Natural killer cell (primary cell): ENCODE measurements around the gene KCTD18. TPM values are rescaled to one million over a fixed set of nuclear protein-coding genes. Genes with fewer than 3 reads are reported as not detected.

Source experiments
- ATAC-seq, 3 donors: fragments of 150-1000 bp in 2 of 3; fragments of 200-7000 bp in 1 of 3; cut with Tn5 transposase; 1 replicate in 1 of 3; 2 replicates in 2 of 3; pipeline ENCODE4 v1.10.0; 2021; ENCODE audit warnings: mild to moderate bottlenecking in 2 of 3, moderate library complexity in 2 of 3
- DNase-seq, 2 donors: peaks; one replicate each; pipeline versions ENCODE4 v3.0.0 to v3.0.0-alpha.2; 2013 to 2021; ENCODE audit warnings: mixed read lengths in 1 of 2
- H3K27ac ChIP-seq: one replicate; pipeline ENCODE4 v1.5.1; 2013; ENCODE audit warnings: mild to moderate bottlenecking, low read length
- H3K27me3 ChIP-seq: one replicate; pipeline ENCODE4 v1.6.1; 2013; ENCODE audit warnings: low read length; ENCODE audit not compliant: control insufficient read depth, insufficient read depth
- H3K36me3 ChIP-seq: one replicate; pipeline ENCODE4 v1.6.1; 2013; ENCODE audit warnings: low read length; ENCODE audit not compliant: control insufficient read depth, insufficient read depth
- H3K4me1 ChIP-seq: one replicate; pipeline ENCODE4 v1.6.1; 2013; ENCODE audit warnings: low read length; ENCODE audit not compliant: control insufficient read depth, insufficient read depth
- H3K4me3 ChIP-seq: one replicate; pipeline ENCODE4 v1.5.1; 2013; ENCODE audit warnings: low read length
- H3K9me3 ChIP-seq: one replicate; pipeline ENCODE4 v1.6.1; 2013; ENCODE audit warnings: low read length; ENCODE audit not compliant: control insufficient read depth, insufficient read depth
- H3K27ac Mint-ChIP-seq, 2 donors: one replicate each; pipeline ENCODE4 v1.8.0; 2022; ENCODE audit warnings: mild to moderate bottlenecking in 2 of 2, mixed read lengths in 2 of 2, moderate library complexity in 1 of 2
- H3K27me3 Mint-ChIP-seq, 2 donors: one replicate each; pipeline ENCODE4 v1.8.0; 2022; ENCODE audit warnings: low read depth in 2 of 2, mixed read lengths in 2 of 2
- H3K36me3 Mint-ChIP-seq: one replicate; pipeline ENCODE4 v1.8.0; 2022; ENCODE audit warnings: mixed read lengths
- H3K4me1 Mint-ChIP-seq, 2 donors: one replicate each; pipeline ENCODE4 v1.8.0; 2022; ENCODE audit warnings: mixed read lengths in 2 of 2
- H3K4me3 Mint-ChIP-seq: one replicate; pipeline ENCODE4 v1.8.0; 2022; ENCODE audit warnings: mild to moderate bottlenecking, moderate library complexity, mixed read lengths
- H3K9me3 Mint-ChIP-seq, 2 donors: one replicate each; pipeline ENCODE4 v1.8.0; 2022; ENCODE audit warnings: mixed read lengths in 2 of 2
- CTCF ChIP-seq: fragments of 200-600 bp; IDR thresholded peaks from one replicate; pipeline ENCODE4 v1.8.0; 2022; ENCODE audit warnings: antibody characterized with exemption
- WGBS: methylation state at CpG from one replicate; pipeline ENCODE4 v1.1.7; 2013; ENCODE audit warnings: missing lambda C conversion rate; ENCODE audit not compliant: insufficient coverage; 5-methylcytosine and 5-hydroxymethylcytosine counted together
- intact Hi-C: fragments of 100-400 bp; cut with micrococcal nuclease; formaldehyde crosslinking; loops from one replicate; pipeline ENCODE4 v1.14.2; 2022
- total RNA-seq, 4 donors: library from RNA; stranded (reverse); fragments of 120-200 nt in 1 of 4; gene quantifications; one replicate each; pipeline versions ENCODE4 v1.2.3 to v1.2.4, GENCODE V29; 2013 to 2022

The KCTD18 gene
- total RNA-seq, 3 donors from 2014 or later (not counting 1 experiment from before 2014, with no cell fraction given) = 16.1 to 21.3 (median 20.9) TPM

GRCh38 chr2:200498402-200499162, 11.3 kb downstream of the KCTD18 start:
- peaks cover 22% of the 10 kb centered on the region for H3K36me3 Mint-ChIP-seq
- no peak overlapping the region for H3K27ac Mint-ChIP-seq
- peaks cover 5 to 6% of the 10 kb centered on the region in 2 donors for H3K4me1 Mint-ChIP-seq
- no peak for DNase-seq
- no peaks in the 10 kb centered on the region for H3K9me3 ChIP-seq
- no peaks in the 10 kb centered on the region for H3K27me3 Mint-ChIP-seq
- intact Hi-C loops = no loop called here
- no peak overlapping the region for H3K4me3 ChIP-seq
- WGBS = 96% methylated on average over 1 of the region's 2 CpGs
- peaks cover 0 to 2% of the 10 kb centered on the region in 2 donors for H3K9me3 Mint-ChIP-seq
- no peak overlapping the region for H3K4me3 Mint-ChIP-seq
- H3K36me3 ChIP-seq = peaks cover 39% of the 10 kb centered on the region
- H3K27ac ChIP-seq = no peak overlapping the region
- H3K4me1 ChIP-seq = no peaks in the 10 kb centered on the region
- no peak for ATAC-seq
- H3K27me3 ChIP-seq = no peaks in the 10 kb centered on the region
- no peak for TF ChIP-seq CTCF

- peaks cover 5 to 6% of the 10 kb centered on the region in 2 donors for H3K4me1 Mint-ChIP-seq
- intact Hi-C loops = no loop called here
- WGBS = 93% methylated on average over 1 of the region's 1 CpG
- peaks cover 29% of the 10 kb centered on the region for H3K36me3 Mint-ChIP-seq
- Histone ChIP-seq H3K9me3 (no peaks in the 10 kb centered on the region), H3K27me3 (no peaks in the 10 kb centered on the region), H3K36me3 (peaks cover 53% of the 10 kb centered on the region), H3K4me3 (no peak overlapping the region), H3K27ac (no peak overlapping the region), H3K4me1 (no peaks in the 10 kb centered on the region)
- no peaks in the 10 kb centered on the region for H3K9me3 Mint-ChIP-seq
- H3K27me3 Mint-ChIP-seq = no peaks in the 10 kb centered on the region
- no peak for ATAC-seq
- no peak overlapping the region for H3K27ac Mint-ChIP-seq
- no peak for DNase-seq
- TF ChIP-seq CTCF = no peak
- no peak overlapping the region for H3K4me3 Mint-ChIP-seq
Observed at GRCh38 chr2:200496696-200497095, 13.2 kb downstream of the KCTD18 start.

GRCh38 chr2:200494048-200494447, 15.8 kb downstream of the KCTD18 start:
- Histone ChIP-seq H3K27me3 (no peaks in the 10 kb centered on the region), H3K9me3 (no peaks in the 10 kb centered on the region), H3K27ac (no peak overlapping the region), H3K4me1 (no peaks in the 10 kb centered on the region), H3K4me3 (no peak overlapping the region), H3K36me3 (peaks cover 65% of the 10 kb centered on the region)
- Mint-ChIP-seq H3K4me1 (peaks cover under 1 to 1% of the 10 kb centered on the region in 2 donors), H3K4me3 (no peak overlapping the region), H3K9me3 (no peaks in the 10 kb centered on the region), H3K36me3 (peaks cover 39% of the 10 kb centered on the region), H3K27ac (no peak overlapping the region), H3K27me3 (no peaks in the 10 kb centered on the region)
- no peak for ATAC-seq
- TF ChIP-seq CTCF = no peak
- 88% methylated on average over 1 of the region's 2 CpGs for WGBS
- intact Hi-C loops = no loop called here
- DNase-seq = no peak

GRCh38 chr2:200492656-200493055, 17.2 kb downstream of the KCTD18 start:
- H3K36me3 ChIP-seq = peaks cover 61% of the 10 kb centered on the region
- no peaks in the 10 kb centered on the region for H3K27me3 Mint-ChIP-seq
- no peak for TF ChIP-seq CTCF

More at GRCh38 chr2:200492656-200493055, 17.2 kb downstream of the KCTD18 start:
- H3K4me3 ChIP-seq = no peak overlapping the region
- DNase-seq (no peak), ATAC-seq (no peak)
- intact Hi-C loops = no loop called here
- Mint-ChIP-seq H3K27ac (no peak overlapping the region), H3K9me3 (no peaks in the 10 kb centered on the region), H3K4me1 (no peaks in the 10 kb centered on the region), H3K36me3 (peaks cover 25% of the 10 kb centered on the region), H3K4me3 (no peak overlapping the region)
- no peaks in the 10 kb centered on the region for H3K27me3 ChIP-seq
- no peaks in the 10 kb centered on the region for H3K9me3 ChIP-seq
- H3K4me1 ChIP-seq = no peaks in the 10 kb centered on the region
- H3K27ac ChIP-seq = no peak overlapping the region
